Measurements from ENCODE around the gene ACE.

GRCh38 chr17:63460018-63460417, 16.8 kb upstream of the ACE start:
- TF ChIP-seq, protein P1, sequence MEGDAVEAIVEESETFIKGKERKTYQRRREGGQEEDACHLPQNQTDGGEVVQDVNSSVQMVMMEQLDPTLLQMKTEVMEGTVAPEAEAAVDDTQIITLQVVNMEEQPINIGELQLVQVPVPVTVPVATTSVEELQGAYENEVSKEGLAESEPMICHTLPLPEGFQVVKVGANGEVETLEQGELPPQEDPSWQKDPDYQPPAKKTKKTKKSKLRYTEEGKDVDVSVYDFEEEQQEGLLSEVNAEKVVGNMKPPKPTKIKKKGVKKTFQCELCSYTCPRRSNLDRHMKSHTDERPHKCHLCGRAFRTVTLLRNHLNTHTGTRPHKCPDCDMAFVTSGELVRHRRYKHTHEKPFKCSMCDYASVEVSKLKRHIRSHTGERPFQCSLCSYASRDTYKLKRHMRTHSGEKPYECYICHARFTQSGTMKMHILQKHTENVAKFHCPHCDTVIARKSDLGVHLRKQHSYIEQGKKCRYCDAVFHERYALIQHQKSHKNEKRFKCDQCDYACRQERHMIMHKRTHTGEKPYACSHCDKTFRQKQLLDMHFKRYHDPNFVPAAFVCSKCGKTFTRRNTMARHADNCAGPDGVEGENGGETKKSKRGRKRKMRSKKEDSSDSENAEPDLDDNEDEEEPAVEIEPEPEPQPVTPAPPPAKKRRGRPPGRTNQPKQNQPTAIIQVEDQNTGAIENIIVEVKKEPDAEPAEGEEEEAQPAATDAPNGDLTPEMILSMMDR (IDR thresholded peaks at IDR 0.05): no peak
- no peak for TF ChIP-seq POLR2A (IDR thresholded peaks at IDR 0.05)
